Measurements from ENCODE around the gene EPSTI1. TPM values are rescaled to one million over a fixed set of nuclear protein-coding genes. Genes with fewer than 3 reads are reported as not detected.

Gene EPSTI1
- total RNA-seq, 1 experiment from 2014 or later: 1.9 TPM

DNA sequence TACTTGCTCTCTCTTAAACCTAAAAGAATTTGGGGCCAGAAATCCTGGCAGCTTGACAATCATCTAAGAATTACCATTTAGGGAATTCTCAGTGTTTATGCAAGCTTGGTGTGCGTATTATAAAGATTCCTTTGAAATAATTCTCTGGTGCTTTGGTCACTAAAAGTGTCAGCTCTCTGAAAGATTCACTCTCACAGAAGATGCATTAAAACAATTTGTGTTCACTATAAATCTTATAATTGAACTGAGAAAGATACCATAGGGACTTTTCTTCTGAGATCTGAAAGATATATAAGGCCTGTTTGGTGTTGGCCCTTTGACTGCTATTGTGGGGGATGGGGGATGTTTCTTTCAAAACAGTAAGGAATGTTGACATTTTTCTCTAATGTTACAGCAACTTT lies 27.3 kb downstream of the EPSTI1 start:
- BruUV-seq (replicated peaks): no TSS peak
- no peaks in the 10 kb centered on the region for H3F3A ChIP-seq (ENCODE audit: low read length, unreplicated experiment)
- TF ChIP-seq EZH2 (IDR thresholded peaks at IDR 0.05; ENCODE audit: low read length, unreplicated experiment) (no peak), EZH2phosphoT487 (IDR thresholded peaks at IDR 0.05; ENCODE audit: borderline replicate concordance, low read length) (no peak)
- TF ChIP-seq, protein P1, sequence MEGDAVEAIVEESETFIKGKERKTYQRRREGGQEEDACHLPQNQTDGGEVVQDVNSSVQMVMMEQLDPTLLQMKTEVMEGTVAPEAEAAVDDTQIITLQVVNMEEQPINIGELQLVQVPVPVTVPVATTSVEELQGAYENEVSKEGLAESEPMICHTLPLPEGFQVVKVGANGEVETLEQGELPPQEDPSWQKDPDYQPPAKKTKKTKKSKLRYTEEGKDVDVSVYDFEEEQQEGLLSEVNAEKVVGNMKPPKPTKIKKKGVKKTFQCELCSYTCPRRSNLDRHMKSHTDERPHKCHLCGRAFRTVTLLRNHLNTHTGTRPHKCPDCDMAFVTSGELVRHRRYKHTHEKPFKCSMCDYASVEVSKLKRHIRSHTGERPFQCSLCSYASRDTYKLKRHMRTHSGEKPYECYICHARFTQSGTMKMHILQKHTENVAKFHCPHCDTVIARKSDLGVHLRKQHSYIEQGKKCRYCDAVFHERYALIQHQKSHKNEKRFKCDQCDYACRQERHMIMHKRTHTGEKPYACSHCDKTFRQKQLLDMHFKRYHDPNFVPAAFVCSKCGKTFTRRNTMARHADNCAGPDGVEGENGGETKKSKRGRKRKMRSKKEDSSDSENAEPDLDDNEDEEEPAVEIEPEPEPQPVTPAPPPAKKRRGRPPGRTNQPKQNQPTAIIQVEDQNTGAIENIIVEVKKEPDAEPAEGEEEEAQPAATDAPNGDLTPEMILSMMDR (conservative IDR thresholded peaks at IDR 0.05; ENCODE audit: low read depth, low read length): no peak

GRCh38 chr13:42959615-42960014 lies 32.4 kb downstream of the EPSTI1 start:
- intact Hi-C loops (cut with micrococcal nuclease): loop anchor here (10.0 kb wide), 1 partner anchor 125 kb away; no protein-coding TSS in a partner anchor
- ATAC-seq: no peak
- no peaks in the 10 kb centered on the region for H3K27me3 ChIP-seq (ENCODE audit: low read length)
- H2AFZ ChIP-seq (ENCODE audit: low read length): no peak overlapping the region
- H3K27ac ChIP-seq (ENCODE audit: low read length): no peak overlapping the region
- ChIA-PET POLR2A (ENCODE audit: unreplicated experiment) (no interaction called here), CTCF (no interaction called here)
- no peak overlapping the region for H3K4me3 ChIP-seq (ENCODE audit: low read length)
- no peaks in the 10 kb centered on the region for H3K79me2 ChIP-seq (ENCODE audit: low read length)
- no peak overlapping the region for H3K4me2 ChIP-seq (ENCODE audit: low read length)
- H4K20me1 ChIP-seq (ENCODE audit: low read length): no peaks in the 10 kb centered on the region
- DNase-seq: no peak
- BruUV-seq (replicated peaks): no TSS peak
- TF ChIP-seq EZH2phosphoT487 (IDR thresholded peaks at IDR 0.05; ENCODE audit: borderline replicate concordance, low read length) (no peak), EZH2 (IDR thresholded peaks at IDR 0.05; ENCODE audit: low read length, unreplicated experiment) (no peak)
- TF ChIP-seq, protein P1 (conservative IDR thresholded peaks at IDR 0.05; ENCODE audit: low read depth, low read length): no peak
- H3K9me3 ChIP-seq (ENCODE audit: low read length): no peaks in the 10 kb centered on the region
- no peaks in the 10 kb centered on the region for H3K36me3 ChIP-seq (ENCODE audit: low read depth, low read length)
- no peaks in the 10 kb centered on the region for H3K4me1 ChIP-seq (ENCODE audit: insufficient read depth, low read length)
- H3K9me2 ChIP-seq (replicated peaks; ENCODE audit: low read length): no peaks in the 10 kb centered on the region
- H3K9ac ChIP-seq (ENCODE audit: low read length): no peak overlapping the region
- H3F3A ChIP-seq (ENCODE audit: low read length, unreplicated experiment): no peaks in the 10 kb centered on the region

More for the DNA sequence above, 27.3 kb downstream of the EPSTI1 start:
- Histone ChIP-seq H3K4me1 (ENCODE audit: insufficient read depth, low read length) (peaks cover 5% of the 10 kb centered on the region; the same call in 1 of the 2 replicates), H3K36me3 (ENCODE audit: low read depth, low read length) (no peaks in the 10 kb centered on the region), H3K27ac (ENCODE audit: low read length) (no peak overlapping the region), H3K9ac (ENCODE audit: low read length) (no peak overlapping the region), H3K4me2 (ENCODE audit: low read length) (no peak overlapping the region), H3K27me3 (ENCODE audit: low read length) (no peaks in the 10 kb centered on the region), H2AFZ (ENCODE audit: low read length) (no peak overlapping the region), H3K9me3 (ENCODE audit: low read length) (no peaks in the 10 kb centered on the region), H3K79me2 (ENCODE audit: low read length) (no peaks in the 10 kb centered on the region), H3K4me3 (ENCODE audit: low read length) (no peak overlapping the region), H4K20me1 (ENCODE audit: low read length) (no peaks in the 10 kb centered on the region), H3K9me2 (replicated peaks; ENCODE audit: low read length) (no peaks in the 10 kb centered on the region)
- POLR2A ChIA-PET (ENCODE audit: unreplicated experiment): interaction anchor here (0.7 kb wide), 1 partner anchor 20 kb away, joined by 3 read pairs; no protein-coding TSS in a partner anchor
- DNase-seq (no peak), ATAC-seq (no peak)
- intact Hi-C loops (cut with micrococcal nuclease): loop anchor here (10.0 kb wide), 1 partner anchor 130 kb away; no protein-coding TSS in a partner anchor
- CTCF ChIA-PET: no interaction called here

GRCh38 chr13:42957881-42958280 lies 34.2 kb downstream of the EPSTI1 start:
- Histone ChIP-seq H3K79me2 (ENCODE audit: low read length) (no peaks in the 10 kb centered on the region), H3K4me3 (ENCODE audit: low read length) (no peak overlapping the region), H3K27me3 (ENCODE audit: low read length) (no peaks in the 10 kb centered on the region), H3K36me3 (ENCODE audit: low read depth, low read length) (no peaks in the 10 kb centered on the region), H3K9me2 (replicated peaks; ENCODE audit: low read length) (no peaks in the 10 kb centered on the region), H3K4me2 (ENCODE audit: low read length) (no peak overlapping the region), H3K9me3 (ENCODE audit: low read length) (no peaks in the 10 kb centered on the region), H3F3A (ENCODE audit: low read length, unreplicated experiment) (no peaks in the 10 kb centered on the region), H2AFZ (ENCODE audit: low read length) (no peak overlapping the region), H4K20me1 (ENCODE audit: low read length) (no peaks in the 10 kb centered on the region), H3K9ac (ENCODE audit: low read length) (no peak overlapping the region), H3K27ac (ENCODE audit: low read length) (no peak overlapping the region), H3K4me1 (ENCODE audit: insufficient read depth, low read length) (no peaks in the 10 kb centered on the region)
- ChIA-PET POLR2A (ENCODE audit: unreplicated experiment) (no interaction called here), CTCF (no interaction called here)
- TF ChIP-seq EZH2 (IDR thresholded peaks at IDR 0.05; ENCODE audit: low read length, unreplicated experiment): no peak
- TF ChIP-seq, protein P1 (conservative IDR thresholded peaks at IDR 0.05; ENCODE audit: low read depth, low read length): no peak
- no peak for TF ChIP-seq EZH2phosphoT487 (IDR thresholded peaks at IDR 0.05; ENCODE audit: borderline replicate concordance, low read length)
- BruUV-seq (replicated peaks): no TSS peak
- no peak for DNase-seq
- intact Hi-C loops (cut with micrococcal nuclease): no loop called here
- ATAC-seq: no peak

Measured in PC-3 (cell line).